Measurements from ENCODE around the gene SYTL3. TPM values are rescaled to one million over a fixed set of nuclear protein-coding genes. Genes with fewer than 3 reads are reported as not detected.
"Not testable (repeated sequence)": the region's sequence is repeated elsewhere in the genome, so short reads cannot be mapped to it uniquely, and the experiment has no call there.

The SYTL3 gene
- total RNA-seq, 3 donors from 2014 or later (not counting 1 experiment from before 2014, with no cell fraction given): 84.1 to 143 (median 89.0) TPM

DNA sequence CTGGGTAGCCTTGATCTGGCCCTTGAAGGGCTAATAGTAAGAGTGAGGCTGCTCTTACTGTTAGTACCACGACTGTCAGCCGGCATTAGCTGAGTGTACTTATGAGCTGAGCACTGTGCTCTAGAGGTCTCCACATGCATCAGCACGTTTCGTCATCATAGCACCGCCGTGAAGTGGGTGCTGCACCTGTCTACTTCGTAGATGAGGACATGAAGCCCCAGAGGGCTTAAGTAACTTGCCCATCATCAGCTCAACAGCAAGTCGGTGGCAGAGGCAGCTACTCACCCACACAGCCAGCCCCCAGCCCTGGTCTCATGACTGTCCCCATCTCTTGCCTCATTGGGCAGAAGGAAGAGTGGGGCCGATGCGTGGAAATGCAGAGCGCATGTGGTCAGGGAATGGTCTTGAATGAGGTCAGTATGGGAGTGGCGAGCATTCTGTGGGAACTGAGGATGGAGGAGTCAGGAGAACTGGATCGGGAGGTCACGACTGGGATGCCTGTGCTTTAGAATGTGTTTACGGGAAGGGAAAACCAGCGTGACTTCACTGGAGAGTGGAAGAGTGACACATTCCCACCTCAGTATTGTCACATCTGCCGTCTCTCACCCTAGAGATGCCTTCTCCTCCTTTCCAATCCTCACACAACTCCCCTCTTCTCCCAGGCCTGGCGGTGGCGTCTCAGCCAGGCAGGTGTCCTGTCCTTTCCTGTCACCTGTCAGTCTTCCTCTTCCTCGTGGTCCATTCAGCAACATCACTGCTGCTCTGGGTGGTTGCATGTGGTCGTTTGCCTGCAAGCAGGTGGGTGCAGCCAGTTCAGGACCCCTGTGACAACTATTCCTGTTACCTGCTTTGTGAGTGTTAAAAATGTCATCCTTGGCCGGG, 6.0 kb downstream of the SYTL3 start:
- no peaks in the 10 kb centered on the region for H3K27me3 Mint-ChIP-seq (ENCODE audit: low read depth in 2 of 2)
- no peaks in the 10 kb centered on the region for H3K9me3 Mint-ChIP-seq
- ATAC-seq: no peak
- DNase-seq: peak in 1 of 2 donors; percentile 13
- H3K27ac ChIP-seq (ENCODE audit: low read length): peak overlapping the region; percentile 98
- H3K4me1 ChIP-seq (ENCODE audit: control insufficient read depth, insufficient read depth, low read length): peaks cover 70% of the 10 kb centered on the region
- H3K27me3 ChIP-seq (ENCODE audit: control insufficient read depth, insufficient read depth, low read length): no peaks in the 10 kb centered on the region
- peak overlapping the region; percentile 80 for H3K4me3 Mint-ChIP-seq
- WGBS (ENCODE audit: insufficient coverage): 79% methylated on average over 22 of the region's 22 CpGs
- H3K36me3 Mint-ChIP-seq: no peaks in the 10 kb centered on the region
- no peaks in the 10 kb centered on the region for H3K9me3 ChIP-seq (ENCODE audit: control insufficient read depth, insufficient read depth, low read length)
- H3K4me3 ChIP-seq (ENCODE audit: low read length): no peak overlapping the region
- TF ChIP-seq, protein P1, sequence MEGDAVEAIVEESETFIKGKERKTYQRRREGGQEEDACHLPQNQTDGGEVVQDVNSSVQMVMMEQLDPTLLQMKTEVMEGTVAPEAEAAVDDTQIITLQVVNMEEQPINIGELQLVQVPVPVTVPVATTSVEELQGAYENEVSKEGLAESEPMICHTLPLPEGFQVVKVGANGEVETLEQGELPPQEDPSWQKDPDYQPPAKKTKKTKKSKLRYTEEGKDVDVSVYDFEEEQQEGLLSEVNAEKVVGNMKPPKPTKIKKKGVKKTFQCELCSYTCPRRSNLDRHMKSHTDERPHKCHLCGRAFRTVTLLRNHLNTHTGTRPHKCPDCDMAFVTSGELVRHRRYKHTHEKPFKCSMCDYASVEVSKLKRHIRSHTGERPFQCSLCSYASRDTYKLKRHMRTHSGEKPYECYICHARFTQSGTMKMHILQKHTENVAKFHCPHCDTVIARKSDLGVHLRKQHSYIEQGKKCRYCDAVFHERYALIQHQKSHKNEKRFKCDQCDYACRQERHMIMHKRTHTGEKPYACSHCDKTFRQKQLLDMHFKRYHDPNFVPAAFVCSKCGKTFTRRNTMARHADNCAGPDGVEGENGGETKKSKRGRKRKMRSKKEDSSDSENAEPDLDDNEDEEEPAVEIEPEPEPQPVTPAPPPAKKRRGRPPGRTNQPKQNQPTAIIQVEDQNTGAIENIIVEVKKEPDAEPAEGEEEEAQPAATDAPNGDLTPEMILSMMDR (IDR thresholded peaks at IDR 0.05): no peak
- H3K4me1 Mint-ChIP-seq: peaks cover 59 to 66% of the 10 kb centered on the region in 2 donors
- H3K36me3 ChIP-seq (ENCODE audit: control insufficient read depth, insufficient read depth, low read length): peaks cover 11% of the 10 kb centered on the region
- intact Hi-C loops (cut with micrococcal nuclease): loop anchor here (10.0 kb wide), 1 partner anchor 1319 kb away; no protein-coding TSS in a partner anchor
- H3K27ac Mint-ChIP-seq: peak overlapping the region; percentile 96 to 99

DNA sequence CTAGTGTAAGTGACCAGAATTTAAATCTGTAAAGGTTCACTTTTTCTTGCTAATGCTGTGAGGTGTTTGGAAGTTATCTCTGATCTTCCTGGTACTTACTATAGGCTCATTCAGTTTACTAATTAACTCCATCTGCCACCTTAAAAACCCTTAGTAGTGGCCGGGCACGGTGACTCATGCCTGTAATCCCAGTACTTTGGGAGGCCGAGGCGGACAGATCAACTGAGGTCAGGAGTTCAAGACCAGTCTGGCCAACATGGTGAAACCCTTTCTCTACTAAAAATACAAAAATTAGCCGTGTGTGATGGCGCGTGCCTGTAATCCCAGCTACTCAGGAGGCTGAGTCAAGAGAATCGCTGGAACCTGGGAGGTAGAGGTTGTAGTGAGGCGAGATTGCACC, 7.1 kb downstream of the SYTL3 start:
- H3K27me3 ChIP-seq (ENCODE audit: control insufficient read depth, insufficient read depth, low read length); H3K36me3 Mint-ChIP-seq; H3K27me3 Mint-ChIP-seq (ENCODE audit: low read depth in 2 of 2); H3K9me3 Mint-ChIP-seq; H3K9me3 ChIP-seq (ENCODE audit: control insufficient read depth, insufficient read depth, low read length); H3K4me3 ChIP-seq (ENCODE audit: low read length); ATAC-seq; H3K27ac ChIP-seq (ENCODE audit: low read length); DNase-seq: not testable (repeated sequence)
- H3K36me3 ChIP-seq (ENCODE audit: control insufficient read depth, insufficient read depth, low read length): peaks cover 21% of the 10 kb centered on the region
- Mint-ChIP-seq H3K4me3 (peak overlapping the region; percentile 21), H3K4me1 (peaks cover 59 to 66% of the 10 kb centered on the region in 2 donors), H3K27ac (peak overlapping the region; percentile 96 to 99)
- intact Hi-C loops (cut with micrococcal nuclease): loop anchor here (10.0 kb wide), 1 partner anchor 1318 kb away; no protein-coding TSS in a partner anchor
- WGBS (ENCODE audit: insufficient coverage): 93% methylated on average over 7 of the region's 9 CpGs
- peaks cover 63% of the 10 kb centered on the region for H3K4me1 ChIP-seq (ENCODE audit: control insufficient read depth, insufficient read depth, low read length)

DNA sequence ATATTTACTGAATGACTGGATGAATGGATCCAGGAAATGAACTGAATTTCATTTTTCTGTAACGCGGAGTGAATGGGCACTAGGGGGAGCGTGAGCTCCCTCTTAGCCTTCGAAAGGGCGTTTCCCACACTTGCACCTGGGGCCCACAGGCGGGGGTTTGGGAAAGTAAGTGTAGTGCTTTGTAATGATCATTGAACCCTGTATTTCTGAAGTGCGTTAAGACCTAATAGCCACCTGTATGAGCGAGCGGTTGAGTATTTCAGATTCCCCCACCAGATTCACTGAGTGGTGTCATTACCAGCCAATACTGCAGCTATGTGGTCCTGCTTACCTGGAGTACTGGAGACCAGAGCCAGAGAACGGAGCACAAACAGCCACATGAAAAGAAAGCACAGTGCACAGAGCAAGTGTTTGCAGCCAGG, 10.5 kb downstream of the SYTL3 start:
- H3K36me3 ChIP-seq (ENCODE audit: control insufficient read depth, insufficient read depth, low read length): peaks cover 46% of the 10 kb centered on the region
- DNase-seq (peak in 1 of 2 donors; percentile 80), ATAC-seq (peak; percentile 48 to 66 (median 53))
- H3K27me3 ChIP-seq (ENCODE audit: control insufficient read depth, insufficient read depth, low read length): no peaks in the 10 kb centered on the region
- Mint-ChIP-seq H3K4me1 (peaks cover 30 to 34% of the 10 kb centered on the region in 2 donors), H3K4me3 (peak overlapping the region; percentile 45), H3K36me3 (peaks cover 10% of the 10 kb centered on the region), H3K27me3 (ENCODE audit: low read depth in 2 of 2) (no peaks in the 10 kb centered on the region), H3K9me3 (no peaks in the 10 kb centered on the region), H3K27ac (peak overlapping the region; percentile 35 to 51)
- intact Hi-C loops (cut with micrococcal nuclease): no loop called here
- WGBS (ENCODE audit: insufficient coverage): 25% methylated on average over 10 of the region's 10 CpGs
- H3K27ac ChIP-seq (ENCODE audit: low read length): no peak overlapping the region
- H3K4me1 ChIP-seq (ENCODE audit: control insufficient read depth, insufficient read depth, low read length): peaks cover 30% of the 10 kb centered on the region
- no peaks in the 10 kb centered on the region for H3K9me3 ChIP-seq (ENCODE audit: control insufficient read depth, insufficient read depth, low read length)
- TF ChIP-seq, protein P1 (IDR thresholded peaks at IDR 0.05): peak; percentile 39
- H3K4me3 ChIP-seq (ENCODE audit: low read length): no peak overlapping the region

DNA sequence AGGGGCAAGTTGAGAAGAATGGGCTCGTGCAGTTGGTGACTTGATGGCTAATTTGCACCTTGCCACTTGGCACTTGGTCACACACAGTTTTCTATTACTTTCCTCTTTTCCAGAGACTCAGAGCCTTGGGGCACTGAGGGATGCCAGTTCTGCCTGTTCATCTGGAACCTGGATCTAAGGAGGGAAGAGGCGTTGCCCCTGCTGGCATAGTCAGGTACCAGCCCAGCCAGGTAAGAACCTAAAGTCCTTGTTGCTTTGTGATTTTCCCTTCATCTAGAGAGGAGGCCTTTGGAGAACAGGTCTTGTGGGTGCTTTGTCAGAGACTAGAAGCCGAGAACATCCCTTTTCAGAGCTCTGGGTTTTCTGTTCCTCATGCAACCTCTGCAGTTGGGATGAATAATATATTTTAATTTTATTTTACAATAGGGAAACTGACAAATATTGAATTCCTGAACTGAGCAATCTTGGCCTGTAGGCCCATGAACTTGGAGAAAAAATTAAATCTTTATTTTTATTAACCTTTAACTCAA, 11.4 kb downstream of the SYTL3 start:
- H3K9me3 ChIP-seq (ENCODE audit: control insufficient read depth, insufficient read depth, low read length): no peaks in the 10 kb centered on the region
- ATAC-seq (no peak), DNase-seq (no peak)
- H3K27ac Mint-ChIP-seq: no peak overlapping the region
- H3K27me3 Mint-ChIP-seq (ENCODE audit: low read depth in 2 of 2): no peaks in the 10 kb centered on the region
- peaks cover 21 to 26% of the 10 kb centered on the region in 2 donors for H3K4me1 Mint-ChIP-seq
- no peak overlapping the region for H3K4me3 ChIP-seq (ENCODE audit: low read length)
- H3K27ac ChIP-seq (ENCODE audit: low read length): no peak overlapping the region
- no peaks in the 10 kb centered on the region for H3K27me3 ChIP-seq (ENCODE audit: control insufficient read depth, insufficient read depth, low read length)
- no peak overlapping the region for H3K4me3 Mint-ChIP-seq
- H3K36me3 ChIP-seq (ENCODE audit: control insufficient read depth, insufficient read depth, low read length): peaks cover 55% of the 10 kb centered on the region
- intact Hi-C loops (cut with micrococcal nuclease): no loop called here
- H3K9me3 Mint-ChIP-seq: no peaks in the 10 kb centered on the region
- peaks cover 21% of the 10 kb centered on the region for H3K4me1 ChIP-seq (ENCODE audit: control insufficient read depth, insufficient read depth, low read length)
- 100% methylated on average over 2 of the region's 3 CpGs for WGBS (ENCODE audit: insufficient coverage)
- peaks cover 10% of the 10 kb centered on the region for H3K36me3 Mint-ChIP-seq
- TF ChIP-seq, protein P1 (IDR thresholded peaks at IDR 0.05): no peak
